HL-60 (cell line): ENCODE results near the gene DPH2.

ENCODE experiments used
- CTCF ChIP-seq: IDR thresholded peaks from one replicate; pipeline ENCODE4 v1.5.1; 2011; ENCODE audit warnings: low read length, control low read depth, inconsistent platforms; ENCODE audit not compliant: insufficient read depth
- GABPA ChIP-seq: IDR thresholded peaks from 2 replicates; pipeline ENCODE4 v1.6.1; 2012; ENCODE audit warnings: low read depth
- SPI1 ChIP-seq: IDR thresholded peaks from 2 replicates; pipeline ENCODE4 v1.6.1; 2012; ENCODE audit warnings: low read depth, mild to moderate bottlenecking, borderline replicate concordance
- TF ChIP-seq, protein P1 (sequence below): IDR thresholded peaks from 2 replicates; pipeline ENCODE4 v1.6.1; 2012; ENCODE audit warnings: low read depth; ENCODE audit not compliant: insufficient replicate concordance

DNA sequence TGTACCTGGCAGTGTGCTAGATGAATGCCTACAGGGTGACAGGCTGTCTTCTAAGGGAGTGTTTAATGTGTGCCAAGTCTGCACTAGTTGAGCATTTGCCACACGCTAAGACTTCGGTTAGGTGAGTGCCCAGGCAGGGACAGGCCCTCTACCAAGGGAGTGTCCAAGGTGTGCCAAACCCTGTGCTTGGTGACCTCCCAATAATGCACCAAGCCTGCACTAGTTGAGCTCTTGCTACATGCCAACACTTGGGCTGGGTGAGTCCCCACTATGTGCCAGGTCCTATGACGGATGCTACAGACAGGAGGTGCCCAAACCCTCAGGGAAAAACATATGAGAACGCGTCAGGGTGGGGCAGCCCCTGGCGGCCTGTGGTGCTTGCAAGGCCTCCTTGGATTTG, 50.7 kb downstream of the DPH2 start:
- no peak for TF ChIP-seq CTCF
- TF ChIP-seq GABPA: no peak
- TF ChIP-seq, protein P1, sequence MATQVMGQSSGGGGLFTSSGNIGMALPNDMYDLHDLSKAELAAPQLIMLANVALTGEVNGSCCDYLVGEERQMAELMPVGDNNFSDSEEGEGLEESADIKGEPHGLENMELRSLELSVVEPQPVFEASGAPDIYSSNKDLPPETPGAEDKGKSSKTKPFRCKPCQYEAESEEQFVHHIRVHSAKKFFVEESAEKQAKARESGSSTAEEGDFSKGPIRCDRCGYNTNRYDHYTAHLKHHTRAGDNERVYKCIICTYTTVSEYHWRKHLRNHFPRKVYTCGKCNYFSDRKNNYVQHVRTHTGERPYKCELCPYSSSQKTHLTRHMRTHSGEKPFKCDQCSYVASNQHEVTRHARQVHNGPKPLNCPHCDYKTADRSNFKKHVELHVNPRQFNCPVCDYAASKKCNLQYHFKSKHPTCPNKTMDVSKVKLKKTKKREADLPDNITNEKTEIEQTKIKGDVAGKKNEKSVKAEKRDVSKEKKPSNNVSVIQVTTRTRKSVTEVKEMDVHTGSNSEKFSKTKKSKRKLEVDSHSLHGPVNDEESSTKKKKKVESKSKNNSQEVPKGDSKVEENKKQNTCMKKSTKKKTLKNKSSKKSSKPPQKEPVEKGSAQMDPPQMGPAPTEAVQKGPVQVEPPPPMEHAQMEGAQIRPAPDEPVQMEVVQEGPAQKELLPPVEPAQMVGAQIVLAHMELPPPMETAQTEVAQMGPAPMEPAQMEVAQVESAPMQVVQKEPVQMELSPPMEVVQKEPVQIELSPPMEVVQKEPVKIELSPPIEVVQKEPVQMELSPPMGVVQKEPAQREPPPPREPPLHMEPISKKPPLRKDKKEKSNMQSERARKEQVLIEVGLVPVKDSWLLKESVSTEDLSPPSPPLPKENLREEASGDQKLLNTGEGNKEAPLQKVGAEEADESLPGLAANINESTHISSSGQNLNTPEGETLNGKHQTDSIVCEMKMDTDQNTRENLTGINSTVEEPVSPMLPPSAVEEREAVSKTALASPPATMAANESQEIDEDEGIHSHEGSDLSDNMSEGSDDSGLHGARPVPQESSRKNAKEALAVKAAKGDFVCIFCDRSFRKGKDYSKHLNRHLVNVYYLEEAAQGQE: no peak
- no peak for TF ChIP-seq SPI1
